ENCODE data around the gene MOSMO. TPM values are rescaled to one million over a fixed set of nuclear protein-coding genes. Genes with fewer than 3 reads are reported as not detected.

MOSMO gene
- total RNA-seq, 1 experiment from 2014 or later = 27.6 TPM

- TF ChIP-seq REST (IDR thresholded peaks at IDR 0.05; ENCODE audit: low read depth) = no peak
These were observed 65.4 kb downstream of the MOSMO start (continued) for GRCh38 chr16:22073350-22073749.

DNA sequence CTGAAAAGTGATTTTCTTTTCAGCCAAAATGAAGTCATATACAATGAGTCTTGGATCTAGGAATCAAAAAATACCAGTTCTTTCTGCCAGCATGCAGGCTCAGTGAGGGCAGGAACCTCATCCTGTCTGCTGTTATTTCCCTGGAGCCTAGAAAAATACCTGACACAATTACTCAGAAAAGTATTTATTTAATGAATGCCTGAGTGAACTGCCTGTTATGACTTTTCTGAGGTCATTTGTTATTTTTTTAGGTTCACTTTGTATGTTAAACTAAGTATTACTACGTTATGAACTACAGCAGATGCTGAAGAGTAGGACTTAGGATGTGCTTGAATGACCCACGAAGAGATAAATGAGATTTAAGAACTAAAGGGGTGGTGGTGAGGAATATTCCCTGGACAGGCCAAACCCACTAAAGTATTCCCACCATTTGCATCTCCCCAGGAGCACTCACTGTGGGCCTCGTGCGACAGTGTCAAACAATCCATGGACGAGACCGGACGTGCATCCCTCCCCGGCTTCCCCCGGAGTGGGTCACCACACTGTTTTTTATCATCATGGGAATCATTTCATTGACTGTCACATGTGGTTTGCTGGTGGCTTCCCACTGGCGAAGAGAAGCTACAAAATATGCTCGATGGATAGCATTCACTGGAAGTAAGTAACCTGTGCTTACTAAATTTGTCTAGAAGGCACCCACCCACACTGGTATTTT, 67.3 kb downstream of the MOSMO start:
- no peak for TF ChIP-seq SIN3A (IDR thresholded peaks at IDR 0.05; ENCODE audit: low read depth)
- no peak for TF ChIP-seq ZFX (IDR thresholded peaks at IDR 0.05)
- TF ChIP-seq SP1 (IDR thresholded peaks at IDR 0.05; ENCODE audit: low read depth) = no peak
- TF ChIP-seq TCF7L2 (IDR thresholded peaks at IDR 0.05; ENCODE audit: borderline replicate concordance, extremely low read depth, insufficient read depth, insufficient read length) = no peak
- no peak for TF ChIP-seq ELF1 (IDR thresholded peaks at IDR 0.05; ENCODE audit: borderline replicate concordance, low read depth)
- no peak for TF ChIP-seq CBX3 (IDR thresholded peaks at IDR 0.05; ENCODE audit: low read depth)
- Histone ChIP-seq H3K36me3 (ENCODE audit: control insufficient read depth in 1 of 2, insufficient read depth in 2 of 2, low read length in 2 of 2) (peaks cover 3 to 14% of the 10 kb centered on the region in 2 experiments; a peak in 2 of 4 replicates), H3K4me1 (ENCODE audit: control insufficient read depth in 1 of 2, insufficient read depth in 2 of 2, low read length in 2 of 2) (peaks cover 0 to 4% of the 10 kb centered on the region in 2 experiments; a peak in 2 of 4 replicates), H2AFZ (ENCODE audit: low read depth, low read length, poor library complexity, severe bottlenecking) (no peak overlapping the region), H3K9me3 (ENCODE audit: control insufficient read depth in 1 of 2, insufficient read depth in 1 of 2, low read depth in 1 of 2, low read length in 2 of 2) (no peaks in the 10 kb centered on the region), H3K4me3 (replicated peaks in 1 of 2; ENCODE audit: low read depth in 1 of 2, low read length in 2 of 2) (no peak overlapping the region), H3K4me2 (ENCODE audit: low read length) (no peak overlapping the region), H3K9ac (ENCODE audit: low read length) (no peak overlapping the region), H3K27ac (ENCODE audit: low read depth, low read length) (no peak overlapping the region), H3K27me3 (ENCODE audit: insufficient read depth, low read length) (no peaks in the 10 kb centered on the region), H3K9me2 (ENCODE audit: insufficient read depth) (no peaks in the 10 kb centered on the region), H4K20me1 (ENCODE audit: insufficient read depth) (no peaks in the 10 kb centered on the region), H3K79me2 (ENCODE audit: insufficient read depth, low read length) (peaks cover 42% of the 10 kb centered on the region; the same call in 1 of the 2 replicates)
- RAD21 ChIA-PET (ENCODE audit: low non-redundant PET in 1 of 2, low total read pairs in 2 of 2, uncharacterized antibody in 2 of 2, unreplicated experiment in 2 of 2) = no interaction called here
- no peak for ATAC-seq
- POLR2A ChIA-PET = no interaction called here
- CTCF ChIA-PET = interaction anchor here (4.0 kb wide), 1 partner anchor 75 kb away, joined by 140 read pairs; the partner anchor contains the start of gene PDZD9
- DNase-seq (ENCODE audit: low read depth, low spot score) = no peak
- no TSS peak for BruUV-seq (replicated peaks)
- intact Hi-C loops (cut with micrococcal nuclease) = loop anchor here (5.0 kb wide), 3 partner anchors 98 to 123 kb away; partner anchors contain the start of gene UQCRC2
